GM12878 (cell line): ENCODE results near the gene DCAF4L1. TPM values are rescaled to one million over a fixed set of nuclear protein-coding genes. Genes with fewer than 3 reads are reported as not detected.

Experiments
- ATAC-seq: fragments of 200-7000 bp; cut with Tn5 transposase; 3 replicates; pipeline ENCODE4 v1.9.1; 2020; ENCODE audit warnings: mild to moderate bottlenecking, moderate library complexity
- BruUV-seq: library from RNA; stranded (reverse); fragments of 400-500 nt; replicated peaks from 2 replicates; lab custom pipeline; 2021; lab: Mats Ljungman, UMichigan
- CTCF ChIA-PET: fragments of 300-600 bp; sonication (Branson Sonifier 250); formaldehyde crosslinking; extraction: SDS; loops from one replicate; lab custom pipeline; 2021; ENCODE audit warnings: inconsistent platforms; lab: Yijun Ruan, JAX
- POLR2A ChIA-PET: fragments of 350-600 bp; formaldehyde crosslinking; extraction: SDS; loops from one replicate; lab custom pipeline; 2021; ENCODE audit warnings: inconsistent platforms; lab: Charles Lee
- RAD21 ChIA-PET: fragments of 300-600 bp; sonication (Branson Sonifier 250); formaldehyde crosslinking; loops from one replicate; lab custom pipeline; 2023; ENCODE audit warnings: antibody characterized with exemption; ENCODE audit not compliant: unreplicated experiment; lab: Charles Lee
- SMC1A ChIA-PET: fragments of 300-600 bp; sonication (Branson Sonifier 250); formaldehyde crosslinking; loops from one replicate; lab custom pipeline; 2023; ENCODE audit not compliant: unreplicated experiment, uncharacterized antibody; lab: Charles Lee
- DNase-seq: peaks from one replicate; pipeline ENCODE4 v3.0.0-alpha.2; 2011; ENCODE audit warnings: low read depth, low spot score
- FAIRE-seq: peaks from 3 replicates; lab custom pipeline; 2011; peaks lifted over from hg19 to GRCh38; lab: Jason Lieb, UNC
- H2AFZ ChIP-seq: 2 replicates; pipeline ENCODE4 v1.6.0; 2011; ENCODE audit warnings: low read depth, low read length, control low read depth; ENCODE audit not compliant: control insufficient read depth
- H3K27ac ChIP-seq: 2 replicates; pipeline ENCODE4 v1.5.1; 2011; ENCODE audit warnings: control low read depth; ENCODE audit not compliant: control insufficient read depth, insufficient read depth
- H3K27me3 ChIP-seq, 2 experiments: replicated peaks in 1 of 2; 2 replicates each; pipeline versions ENCODE4 v1.6.0 to v1.6.1; 2011; ENCODE audit warnings: low read length in 1 of 2; ENCODE audit not compliant: control insufficient read depth in 2 of 2, insufficient read depth in 2 of 2
- H3K36me3 ChIP-seq, 2 experiments: 2 replicates each; pipeline ENCODE4 v1.5.1; 2011; ENCODE audit warnings: low read length in 1 of 2; ENCODE audit not compliant: control insufficient read depth in 2 of 2, insufficient read depth in 2 of 2
- H3K4me1 ChIP-seq: 2 replicates; pipeline ENCODE4 v1.6.1; 2011; ENCODE audit warnings: mild to moderate bottlenecking, low read length, moderate library complexity, mixed read lengths; ENCODE audit not compliant: control insufficient read depth, insufficient read depth
- H3K4me2 ChIP-seq: 2 replicates; pipeline ENCODE4 v1.6.0; 2011; ENCODE audit warnings: control low read depth; ENCODE audit not compliant: control insufficient read depth, insufficient read depth
- H3K4me3 ChIP-seq: fragments of 200-600 bp; sonication (generic); 2 replicates; pipeline ENCODE4 v1.5.1; 2016
- H3K79me2 ChIP-seq: 2 replicates; pipeline ENCODE4 v1.6.0; 2011; ENCODE audit warnings: low read length; ENCODE audit not compliant: control insufficient read depth, insufficient read depth
- H3K9ac ChIP-seq: 2 replicates; pipeline ENCODE4 v1.8.0; 2011; ENCODE audit warnings: low read length, control low read depth, mixed read lengths; ENCODE audit not compliant: control insufficient read depth, insufficient read depth
- H3K9me3 ChIP-seq: replicated peaks from 3 replicates; pipeline ENCODE4 v1.5.1; 2011; ENCODE audit warnings: mild to moderate bottlenecking, low read length; ENCODE audit not compliant: control insufficient read depth, insufficient read depth
- H4K20me1 ChIP-seq: 2 replicates; pipeline ENCODE4 v1.6.0; 2011; ENCODE audit not compliant: control insufficient read depth, insufficient read depth
- BCL11A ChIP-seq: IDR thresholded peaks from 2 replicates; pipeline ENCODE4 v1.6.1; 2011; ENCODE audit warnings: low read depth, low read length
- CBFB ChIP-seq: IDR thresholded peaks from 2 replicates; pipeline ENCODE4 v1.6.1; 2016; ENCODE audit warnings: antibody characterized with exemption, low read depth
- CREM ChIP-seq: IDR thresholded peaks from 2 replicates; pipeline ENCODE4 v1.6.1; 2014; ENCODE audit warnings: antibody characterized with exemption, low read depth
- HDAC2 ChIP-seq: fragments of 200-600 bp; sonication (generic); IDR thresholded peaks from 2 replicates; pipeline ENCODE4 v1.6.1; 2017
- HDGF ChIP-seq: fragments of 450-650 bp; IDR thresholded peaks from 2 replicates; pipeline ENCODE4 v1.6.1; 2016; ENCODE audit warnings: antibody characterized with exemption
- IKZF2 ChIP-seq, 2 experiments: fragments of 450-650 bp; IDR thresholded peaks; 2 replicates each; pipeline ENCODE4 v1.6.1; 2017; ENCODE audit warnings: mild to moderate bottlenecking in 2 of 2, moderate library complexity in 2 of 2
- MAX ChIP-seq: IDR thresholded peaks from 2 replicates; pipeline ENCODE4 v1.6.1; 2012; ENCODE audit warnings: low read depth, low read length, improper control_type of control experiment
- MEF2A ChIP-seq: IDR thresholded peaks from 2 replicates; pipeline ENCODE4 v1.6.1; 2011; ENCODE audit warnings: low read depth, mild to moderate bottlenecking, low read length, moderate library complexity; ENCODE audit not compliant: insufficient read depth
- NR2C1 ChIP-seq: fragments of 450-650 bp; IDR thresholded peaks from 2 replicates; pipeline ENCODE4 v1.6.1; 2017; ENCODE audit warnings: antibody characterized with exemption, mild to moderate bottlenecking, moderate library complexity
- NR2C2 ChIP-seq: IDR thresholded peaks from 2 replicates; pipeline ENCODE4 v1.6.1; 2011; ENCODE audit warnings: borderline replicate concordance, low read depth; ENCODE audit not compliant: control insufficient read depth, insufficient read length
- PBX3 ChIP-seq: IDR thresholded peaks from 2 replicates; pipeline ENCODE4 v1.6.1; 2011; ENCODE audit warnings: mild to moderate bottlenecking, low read depth, low read length, moderate library complexity; ENCODE audit not compliant: insufficient replicate concordance
- SMAD5 ChIP-seq: IDR thresholded peaks from 2 replicates; pipeline ENCODE4 v1.6.1; 2016; ENCODE audit warnings: antibody characterized with exemption, low read depth
- TCF12 ChIP-seq: IDR thresholded peaks from 2 replicates; pipeline ENCODE4 v1.6.1; 2011; ENCODE audit warnings: low read depth, mild to moderate bottlenecking, low read length
- TCF7 ChIP-seq: IDR thresholded peaks from 2 replicates; pipeline ENCODE4 v1.6.1; 2014; ENCODE audit warnings: antibody characterized with exemption, borderline replicate concordance
- USF1 ChIP-seq: IDR thresholded peaks from 2 replicates; pipeline ENCODE4 v1.6.1; 2011; ENCODE audit warnings: borderline replicate concordance, low read depth, mild to moderate bottlenecking, moderate library complexity, mixed read lengths, low read length; ENCODE audit not compliant: insufficient read depth; ENCODE audit errors: extremely low read length
- USF2 ChIP-seq: IDR thresholded peaks from 2 replicates; pipeline ENCODE4 v1.6.1; 2011; ENCODE audit warnings: low read depth, low read length, improper control_type of control experiment, borderline replicate concordance
- ZNF687 ChIP-seq: fragments of 450-650 bp; IDR thresholded peaks from 2 replicates; pipeline ENCODE4 v1.6.1; 2017; ENCODE audit warnings: mild to moderate bottlenecking, moderate library complexity
- WGBS: methylation state at CpG from one replicate; pipeline ENCODE4 v1.1.6; 2016; ENCODE audit warnings: low lambda C conversion rate; ENCODE audit not compliant: insufficient replicate concordance, insufficient coverage; ENCODE audit errors: missing lambda C conversion rate; 5-methylcytosine and 5-hydroxymethylcytosine counted together
- in situ Hi-C: fragments of 300-500 bp; cut with MboI; formaldehyde crosslinking; loops from 9 replicates; pipeline ENCODE4 v1.14.3; 2018; ENCODE audit warnings: mixed read lengths
- intact Hi-C: fragments of 100-400 bp; cut with micrococcal nuclease; formaldehyde crosslinking; loops from one replicate; pipeline ENCODE4 v1.14.2; 2022; ENCODE audit not compliant: unreplicated experiment
- polyA plus RNA-seq, 11 experiments: library from polyadenylated mRNA; depleted of rRNA in 4 of 11; unstranded in 6 of 11; stranded (reverse) in 5 of 11; fragments of >200 nt; fragmentation: Nextera tagmentation in 4 of 11; fragmentation: Illumina TruSeq in 1 of 11; extraction: Ambion mirVana in 4 of 11; extraction: Trizol in 1 of 11; gene quantifications; 1 replicate in 1 of 11; 2 replicates in 10 of 11; pipeline versions ENCODE4 v1.2.1 to v1.2.3, GENCODE V29; 2011 to 2016; ENCODE audit warnings: inconsistent platforms in 2 of 11, missing spikeins in 2 of 11, low read depth in 1 of 11
- total RNA-seq, 4 experiments: library from RNA; depleted of rRNA in 3 of 4; stranded (reverse); fragments of >200 nt in 3 of 4; fragmentation: Illumina TruSeq in 1 of 4; extraction: Trizol in 1 of 4; gene quantifications; 2 replicates each; pipeline versions ENCODE4 v1.2.1 to v1.2.3, GENCODE V29; 2013 to 2021

Gene DCAF4L1
- total and polyA plus RNA-seq, 10 of the 15 experiments (the other 5 are each of a cell fraction or from before 2014, with no cell fraction given) = 0.04 to 0.48 (median 0.18) TPM

GRCh38 chr4:41935652-41936021, 45.9 kb upstream of the DCAF4L1 start:
- Histone ChIP-seq H3K36me3 (peaks cover 0 to 6% of the 10 kb centered on the region in 2 experiments; a peak in 2 of 4 replicates), H3K9ac (peak overlapping the region; percentile 81), H3K4me1 (peaks cover 3% of the 10 kb centered on the region; the same call in 1 of the 2 replicates), H3K27ac (peak overlapping the region; percentile 63), H3K4me2 (peak overlapping the region; percentile 76), H3K79me2 (peaks cover 48% of the 10 kb centered on the region), H2AFZ (peak overlapping the region; percentile 96), H3K9me3 (no peaks in the 10 kb centered on the region), H4K20me1 (no peaks in the 10 kb centered on the region), H3K4me3 (peak overlapping the region; percentile 97), H3K27me3 (no peaks in the 10 kb centered on the region)
- ChIA-PET POLR2A (no interaction called here), RAD21 (no interaction called here), CTCF (interaction anchor here (1.1 kb wide), 1 partner anchor 12 kb away, joined by 3 read pairs; no protein-coding TSS in a partner anchor), SMC1A (interaction anchor here (0.7 to 1.5 kb wide), 2 partner anchors 9 to 54 kb away, joined by 3 to 5 read pairs; no protein-coding TSS in a partner anchor)
- BruUV-seq = no TSS peak
- FAIRE-seq = no peak
- no peak for DNase-seq
- intact Hi-C loops = loop anchor here (5.0 kb wide), 1 partner anchor 57 kb away; the partner anchor contains the start of gene SLC30A9
- ATAC-seq = peak; percentile 49
- WGBS = 3% methylated on average over 12 of the region's 12 CpGs
- in situ Hi-C loops = no loop called here
- TF ChIP-seq MEF2A (no peak), TCF12 (no peak), ZNF687 (no peak), PBX3 (no peak), BCL11A (no peak), CREM (no peak), TCF7 (no peak), HDAC2 (no peak), IKZF2 (IDR thresholded peaks at IDR 0.05) (no peak), CBFB (no peak), USF2 (peak; percentile 3; the same call in 1 of the 2 replicates), NR2C1 (no peak), USF1 (peak; percentile 42), HDGF (no peak), SMAD5 (no peak), NR2C2 (no peak), MAX (peak; percentile 56; the same call in 1 of the 2 replicates)
